Measurements from ENCODE around the gene ANKMY1. TPM values are rescaled to one million over a fixed set of nuclear protein-coding genes. Genes with fewer than 3 reads are reported as not detected.
A peak's percentile ranks its signal among the peaks of the same experiment; 100 is the strongest.

ANKMY1 gene
- total and polyA plus RNA-seq, 7 experiments from 2014 or later = 7.7 to 83.4 (median 34.8) TPM

GRCh38 chr2:240434728-240435456 is 122.9 kb downstream of the ANKMY1 start:
- Mint-ChIP-seq H3K27me3 (peaks cover 12 to 33% (median 21%) of the 10 kb centered on the region in 5 donors), H3K4me3 (peak overlapping the region; percentile 81 to 89 (median 86)), H3K9me3 (no peaks in the 10 kb centered on the region), H3K36me3 (no peaks in the 10 kb centered on the region), H3K4me1 (peaks cover 0 to 11% (median 4%) of the 10 kb centered on the region in 7 donors), H3K27ac (peak overlapping the region in 6 of 9 donors; percentile 14 to 77 (median 57))
- peaks cover 0 to 6% of the 10 kb centered on the region in 2 donors for H3K4me1 ChIP-seq (ENCODE audit: control insufficient read depth in 2 of 2, insufficient read depth in 2 of 2, low read length in 2 of 2)
- no peaks in the 10 kb centered on the region for H3K36me3 ChIP-seq (ENCODE audit: control insufficient read depth in 2 of 3, insufficient read depth in 3 of 3, low read length in 3 of 3)
- H3K27ac ChIP-seq (ENCODE audit: low read depth, low read length) = no peak overlapping the region
- peak overlapping the region; percentile 48 for H3K4me3 ChIP-seq (ENCODE audit: low read length)
- intact Hi-C loops (cut with micrococcal nuclease) = loop anchor here (1.0 to 10.0 kb wide), 7 partner anchors 33 to 1297 kb away; partner anchors contain the start of genes COPS9 (in 1 of the 2), D2HGDH (in 1 of the 2) and NDUFA10 (in 1 of the 2)
- ChIA-PET POLR2A (no interaction called here), CTCF (no interaction called here)
- peak; percentile 89 for ATAC-seq
- no peaks in the 10 kb centered on the region for H3K9me3 ChIP-seq (ENCODE audit: control insufficient read depth in 2 of 3, low read length in 3 of 3)
- peaks cover 0 to 12% of the 10 kb centered on the region in 2 donors for H3K27me3 ChIP-seq (ENCODE audit: control insufficient read depth in 2 of 2, insufficient read depth in 2 of 2, low read length in 2 of 2)
- DNase-seq = peak; percentile 70 to 91 (median 81)

GRCh38 chr2:240433973-240434727 is 123.6 kb downstream of the ANKMY1 start:
- intact Hi-C loops (cut with micrococcal nuclease) = loop anchor here (2.0 to 10.0 kb wide), 2 partner anchors 297 to 401 kb away; partner anchors contain the start of gene COPS9 (in 1 of the 2)
- CTCF ChIA-PET = no interaction called here
- Histone ChIP-seq H3K9me3 (ENCODE audit: control insufficient read depth in 2 of 3, low read length in 3 of 3) (no peaks in the 10 kb centered on the region), H3K36me3 (ENCODE audit: control insufficient read depth in 2 of 3, insufficient read depth in 3 of 3, low read length in 3 of 3) (no peaks in the 10 kb centered on the region), H3K27me3 (ENCODE audit: control insufficient read depth in 2 of 2, insufficient read depth in 2 of 2, low read length in 2 of 2) (peaks cover 0 to 12% of the 10 kb centered on the region in 2 donors), H3K4me1 (ENCODE audit: control insufficient read depth in 2 of 2, insufficient read depth in 2 of 2, low read length in 2 of 2) (peaks cover 0 to 6% of the 10 kb centered on the region in 2 donors), H3K27ac (ENCODE audit: low read depth, low read length) (no peak overlapping the region), H3K4me3 (ENCODE audit: low read length) (peak overlapping the region; percentile 48)
- no peaks in the 10 kb centered on the region for H3K36me3 Mint-ChIP-seq
- H3K4me3 Mint-ChIP-seq = peak overlapping the region; percentile 81 to 89 (median 86)
- H3K4me1 Mint-ChIP-seq = peaks cover 0 to 11% (median 4%) of the 10 kb centered on the region in 7 donors
- H3K27ac Mint-ChIP-seq = peak overlapping the region in 5 of 9 donors; percentile 28 to 77 (median 66)
- ATAC-seq (no peak), DNase-seq (no peak)
- POLR2A ChIA-PET = no interaction called here
- H3K9me3 Mint-ChIP-seq = no peaks in the 10 kb centered on the region
- H3K27me3 Mint-ChIP-seq = peaks cover 12 to 33% (median 21%) of the 10 kb centered on the region in 5 donors

GRCh38 chr2:240432820-240433801 is 124.7 kb downstream of the ANKMY1 start:
- peaks cover 0 to 12% of the 10 kb centered on the region in 2 donors for H3K27me3 ChIP-seq (ENCODE audit: control insufficient read depth in 2 of 2, insufficient read depth in 2 of 2, low read length in 2 of 2)
- DNase-seq (peak in 2 of 9 donors; percentile 2 to 19), ATAC-seq (no peak)
- Mint-ChIP-seq H3K36me3 (no peaks in the 10 kb centered on the region), H3K27me3 (peaks cover 12 to 30% (median 22%) of the 10 kb centered on the region in 5 donors), H3K9me3 (peaks cover 0 to under 1% (median 0%) of the 10 kb centered on the region in 11 donors), H3K4me1 (peaks cover 0 to 18% (median 4%) of the 10 kb centered on the region in 7 donors), H3K27ac (no peak overlapping the region), H3K4me3 (peak overlapping the region in 8 of 10 donors; percentile 34 to 89 (median 55))
- ChIA-PET POLR2A (no interaction called here), CTCF (no interaction called here)
- intact Hi-C loops (cut with micrococcal nuclease) = loop anchor here in 1 of 2 donors (10.0 kb wide), 1 partner anchor 402 kb away; no protein-coding TSS in a partner anchor
- H3K27ac ChIP-seq (ENCODE audit: low read depth, low read length) = no peak overlapping the region
- H3K36me3 ChIP-seq (ENCODE audit: control insufficient read depth in 2 of 3, insufficient read depth in 3 of 3, low read length in 3 of 3) = no peaks in the 10 kb centered on the region
- H3K4me3 ChIP-seq (ENCODE audit: low read length) = no peak overlapping the region
- peaks cover 0 to 6% of the 10 kb centered on the region in 2 donors for H3K4me1 ChIP-seq (ENCODE audit: control insufficient read depth in 2 of 2, insufficient read depth in 2 of 2, low read length in 2 of 2)
- H3K9me3 ChIP-seq (ENCODE audit: control insufficient read depth in 2 of 3, low read length in 3 of 3) = no peaks in the 10 kb centered on the region

GRCh38 chr2:240432430-240432819 is 125.4 kb downstream of the ANKMY1 start:
- H3K27ac ChIP-seq (ENCODE audit: low read depth, low read length) = no peak overlapping the region
- Mint-ChIP-seq H3K4me3 (peak overlapping the region in 1 of 10 donors; percentile 22), H3K27ac (no peak overlapping the region), H3K9me3 (peaks cover 0 to 4% (median 0%) of the 10 kb centered on the region in 11 donors), H3K4me1 (peaks cover 0 to 24% (median 4%) of the 10 kb centered on the region in 7 donors), H3K27me3 (peaks cover 6 to 23% (median 19%) of the 10 kb centered on the region in 5 donors), H3K36me3 (no peaks in the 10 kb centered on the region)
- no peak overlapping the region for H3K4me3 ChIP-seq (ENCODE audit: low read length)
- no peaks in the 10 kb centered on the region for H3K9me3 ChIP-seq (ENCODE audit: control insufficient read depth in 2 of 3, low read length in 3 of 3)
- peaks cover 0 to 10% of the 10 kb centered on the region in 2 donors for H3K27me3 ChIP-seq (ENCODE audit: control insufficient read depth in 2 of 2, insufficient read depth in 2 of 2, low read length in 2 of 2)
- peak in 2 of 9 donors; percentile 3 to 17 for DNase-seq
- intact Hi-C loops (cut with micrococcal nuclease) = loop anchor here in 1 of 2 donors (10.0 kb wide), 1 partner anchor 402 kb away; no protein-coding TSS in a partner anchor
- ChIA-PET POLR2A (no interaction called here), CTCF (no interaction called here)
- peaks cover 0 to 6% of the 10 kb centered on the region in 2 donors for H3K4me1 ChIP-seq (ENCODE audit: control insufficient read depth in 2 of 2, insufficient read depth in 2 of 2, low read length in 2 of 2)
- no peak for ATAC-seq
- no peaks in the 10 kb centered on the region for H3K36me3 ChIP-seq (ENCODE audit: control insufficient read depth in 2 of 3, insufficient read depth in 3 of 3, low read length in 3 of 3)

- H3K27me3 Mint-ChIP-seq = peaks cover 6 to 20% (median 16%) of the 10 kb centered on the region in 5 donors
- no peak overlapping the region for H3K27ac Mint-ChIP-seq
- H3K4me3 ChIP-seq (ENCODE audit: low read length) = no peak overlapping the region
- no peaks in the 10 kb centered on the region for H3K36me3 Mint-ChIP-seq
- DNase-seq (peak in 1 of 9 donors; percentile 3), ATAC-seq (no peak)
- peaks cover 0 to 4% (median 0%) of the 10 kb centered on the region in 11 donors for H3K9me3 Mint-ChIP-seq
- H3K27me3 ChIP-seq (ENCODE audit: control insufficient read depth in 2 of 2, insufficient read depth in 2 of 2, low read length in 2 of 2) = peaks cover 0 to 4% of the 10 kb centered on the region in 2 donors
- peaks cover 0 to 5% of the 10 kb centered on the region in 2 donors for H3K4me1 ChIP-seq (ENCODE audit: control insufficient read depth in 2 of 2, insufficient read depth in 2 of 2, low read length in 2 of 2)
- CTCF ChIA-PET = no interaction called here
- peaks cover 0 to 22% (median 4%) of the 10 kb centered on the region in 7 donors for H3K4me1 Mint-ChIP-seq
- no peaks in the 10 kb centered on the region for H3K36me3 ChIP-seq (ENCODE audit: control insufficient read depth in 2 of 3, insufficient read depth in 3 of 3, low read length in 3 of 3)
- no peak overlapping the region for H3K27ac ChIP-seq (ENCODE audit: low read depth, low read length)
- POLR2A ChIA-PET = no interaction called here
- no peaks in the 10 kb centered on the region for H3K9me3 ChIP-seq (ENCODE audit: control insufficient read depth in 2 of 3, low read length in 3 of 3)
- intact Hi-C loops (cut with micrococcal nuclease) = loop anchor here in 1 of 2 donors (10.0 kb wide), 1 partner anchor 403 kb away; no protein-coding TSS in a partner anchor
- no peak overlapping the region for H3K4me3 Mint-ChIP-seq
Observed at GRCh38 chr2:240431661-240432424, 125.9 kb downstream of the ANKMY1 start.

Data from naive thymus-derived CD4-positive, alpha-beta T cell (primary cell).